MM.1S (cell line): ENCODE data around the gene MAGED2.

Experiments
- DNase-seq: peaks from one replicate; pipeline ENCODE4 v3.0.0-alpha.2; 2015
- H2AFZ ChIP-seq: fragments of 300-600 bp; sonication (generic); 2 replicates; pipeline ENCODE4 v1.6.0; 2016; ENCODE audit warnings: antibody characterized with exemption, low read length
- H3F3A ChIP-seq: fragments of 300-600 bp; sonication (generic); 2 replicates; pipeline ENCODE4 v1.6.1; 2016; ENCODE audit warnings: mild to moderate bottlenecking, antibody characterized with exemption, low read length, moderate library complexity, mixed read lengths; ENCODE audit not compliant: insufficient read depth
- H3K27ac ChIP-seq: fragments of 300-600 bp; sonication (generic); 2 replicates; pipeline ENCODE4 v1.5.1; 2016; ENCODE audit warnings: mild to moderate bottlenecking, low read length
- H3K27me3 ChIP-seq: fragments of 300-600 bp; sonication (generic); replicated peaks from 2 replicates; pipeline ENCODE4 v1.6.0; 2016; ENCODE audit warnings: low read length; ENCODE audit not compliant: insufficient read depth
- H3K36me3 ChIP-seq: fragments of 300-600 bp; sonication (generic); replicated peaks from 2 replicates; pipeline ENCODE4 v1.6.1; 2016; ENCODE audit warnings: mild to moderate bottlenecking, low read length, mixed read lengths; ENCODE audit not compliant: insufficient read depth
- H3K4me1 ChIP-seq: fragments of 300-600 bp; sonication (generic); 2 replicates; pipeline ENCODE4 v1.6.1; 2016; ENCODE audit warnings: low read length, mixed read lengths
- H3K4me2 ChIP-seq: fragments of 300-600 bp; sonication (generic); 2 replicates; pipeline ENCODE4 v1.6.0; 2016; ENCODE audit warnings: low read depth, low read length
- H3K4me3 ChIP-seq: fragments of 300-600 bp; sonication (generic); 2 replicates; pipeline ENCODE4 v1.5.1; 2016; ENCODE audit warnings: low read length, mixed read lengths
- H3K79me2 ChIP-seq: fragments of 300-600 bp; sonication (generic); 2 replicates; pipeline ENCODE4 v1.6.1; 2016; ENCODE audit warnings: mixed run types, low read length, mixed read lengths
- H3K9ac ChIP-seq: fragments of 300-600 bp; sonication (generic); 2 replicates; pipeline ENCODE4 v1.6.1; 2016; ENCODE audit warnings: low read length, mixed read lengths
- H3K9me2 ChIP-seq: fragments of 300-600 bp; sonication (generic); replicated peaks from 2 replicates; pipeline ENCODE4 v1.6.1; 2016; ENCODE audit warnings: mild to moderate bottlenecking, low read length, mixed read lengths; ENCODE audit not compliant: insufficient read depth
- H3K9me3 ChIP-seq: fragments of 300-600 bp; sonication (generic); replicated peaks from 2 replicates; pipeline ENCODE4 v1.6.1; 2016; ENCODE audit warnings: mild to moderate bottlenecking, low read length, mixed read lengths; ENCODE audit not compliant: insufficient read depth
- H4K20me1 ChIP-seq: fragments of 300-600 bp; sonication (generic); 2 replicates; pipeline ENCODE4 v1.6.1; 2016; ENCODE audit warnings: mild to moderate bottlenecking, low read length, moderate library complexity, mixed read lengths; ENCODE audit not compliant: insufficient read depth
- CTCF ChIP-seq: fragments of 300-600 bp; sonication (generic); IDR thresholded peaks from 2 replicates; pipeline ENCODE4 v1.5.1; 2016; ENCODE audit warnings: antibody characterized with exemption, low read length, mixed read lengths
- EZH2 ChIP-seq: fragments of 300-600 bp; sonication (generic); optimal IDR thresholded peaks from 2 replicates; pipeline ENCODE3; 2017; ENCODE audit warnings: low read depth, mild to moderate bottlenecking, antibody characterized with exemption, low read length, mixed read lengths
- EZH2phosphoT487 ChIP-seq: fragments of 300-600 bp; sonication (generic); IDR thresholded peaks from 2 replicates; pipeline ENCODE4 v1.6.1; 2018; ENCODE audit warnings: antibody characterized with exemption, low read length

The MAGED2 gene

GRCh38 chrX:54776061-54776460 is 31.5 kb upstream of the MAGED2 start:
- Histone ChIP-seq H4K20me1 (no peaks in the 10 kb centered on the region), H3K4me2 (no peak overlapping the region), H3K9me2 (no peaks in the 10 kb centered on the region), H3K36me3 (no peaks in the 10 kb centered on the region), H3K27ac (no peak overlapping the region), H3K79me2 (no peaks in the 10 kb centered on the region), H3F3A (no peaks in the 10 kb centered on the region), H3K4me3 (no peak overlapping the region), H2AFZ (no peak overlapping the region), H3K9me3 (no peaks in the 10 kb centered on the region), H3K27me3 (no peaks in the 10 kb centered on the region), H3K9ac (no peak overlapping the region), H3K4me1 (no peaks in the 10 kb centered on the region)
- TF ChIP-seq CTCF (no peak), EZH2 (no peak), EZH2phosphoT487 (no peak)
- no peak for DNase-seq

- H3K9ac ChIP-seq, result no peak overlapping the region
- no peak overlapping the region for H3K4me3 ChIP-seq
- no peak for TF ChIP-seq EZH2
- TF ChIP-seq EZH2phosphoT487, result no peak
- no peak for TF ChIP-seq CTCF
- no peaks in the 10 kb centered on the region for H4K20me1 ChIP-seq
- H3K79me2 ChIP-seq, result no peaks in the 10 kb centered on the region
- H3K27me3 ChIP-seq, result no peaks in the 10 kb centered on the region
- H3K4me2 ChIP-seq, result no peak overlapping the region
- no peak overlapping the region for H2AFZ ChIP-seq
- H3K4me1 ChIP-seq, result no peaks in the 10 kb centered on the region
- DNase-seq, result no peak
- no peak overlapping the region for H3K27ac ChIP-seq
- H3F3A ChIP-seq, result no peaks in the 10 kb centered on the region
- no peaks in the 10 kb centered on the region for H3K36me3 ChIP-seq
- no peaks in the 10 kb centered on the region for H3K9me3 ChIP-seq
- H3K9me2 ChIP-seq, result no peaks in the 10 kb centered on the region
Measured at GRCh38 chrX:54776987-54777672, 30.4 kb upstream of the MAGED2 start.

- Histone ChIP-seq H3K79me2 (no peaks in the 10 kb centered on the region), H3F3A (no peaks in the 10 kb centered on the region), H3K9ac (no peak overlapping the region), H3K9me3 (no peaks in the 10 kb centered on the region), H3K36me3 (no peaks in the 10 kb centered on the region), H2AFZ (no peak overlapping the region), H4K20me1 (no peaks in the 10 kb centered on the region), H3K27me3 (no peaks in the 10 kb centered on the region), H3K9me2 (no peaks in the 10 kb centered on the region), H3K27ac (no peak overlapping the region), H3K4me3 (no peak overlapping the region), H3K4me2 (no peak overlapping the region), H3K4me1 (no peaks in the 10 kb centered on the region)
- no peak for DNase-seq
- TF ChIP-seq CTCF (peak; percentile 27), EZH2phosphoT487 (no peak)
Measured at GRCh38 chrX:54785901-54786300, 21.6 kb upstream of the MAGED2 start.
